HepG2 (cell line): ENCODE measurements around the gene IWS1. TPM values are rescaled to one million over a fixed set of nuclear protein-coding genes. Genes with fewer than 3 reads are reported as not detected.
A peak's percentile ranks its signal among the peaks of the same experiment; 100 is the strongest.

ENCODE experiments used
- ATAC-seq: fragments of 200-7000 bp; cut with Tn5 transposase; 3 replicates; pipeline ENCODE4 v1.9.1; 2020; ENCODE audit warnings: mild to moderate bottlenecking, moderate library complexity
- BruUV-seq: library from RNA; stranded (reverse); fragments of 400-500 nt; replicated peaks from 2 replicates; lab custom pipeline; 2021; lab: Mats Ljungman, UMichigan
- CTCF ChIA-PET: fragments of 300-600 bp; formaldehyde crosslinking; extraction: SDS; loops from one replicate; lab custom pipeline; 2021; ENCODE audit warnings: low total read pairs, inconsistent platforms, low intra/inter-chr PET ratio; lab: Yijun Ruan, JAX
- POLR2A ChIA-PET: fragments of 350-600 bp; sonication (Branson Sonifier 250); formaldehyde crosslinking; loops from one replicate; lab custom pipeline; 2020; ENCODE audit warnings: antibody characterized with exemption, inconsistent platforms; lab: Yijun Ruan, JAX
- DNase-seq: peaks from one replicate; pipeline ENCODE4 v3.0.0-alpha.2; 2015; ENCODE audit warnings: low spot score
- FAIRE-seq: peaks from 3 replicates; lab custom pipeline; 2011; peaks lifted over from hg19 to GRCh38; lab: Jason Lieb, UNC
- H2AFZ ChIP-seq: one replicate; pipeline ENCODE4 v1.6.1; 2011; ENCODE audit warnings: low read length, inconsistent platforms
- H3K27ac ChIP-seq: fragments of 300-600 bp; 3 replicates; pipeline ENCODE4 v1.8.0; 2011; ENCODE audit warnings: mixed run types, mild to moderate bottlenecking, mixed read lengths, low read length, inconsistent platforms; ENCODE audit not compliant: insufficient read depth; ENCODE audit errors: extremely low read length
- H3K27me3 ChIP-seq, 2 experiments: fragments of 200-600 bp in 1 of 2; 2 replicates in 1 of 2; 3 replicates in 1 of 2; pipeline versions ENCODE4 v1.6.0 to v1.8.0; 2011; ENCODE audit warnings: low read length in 2 of 2, mild to moderate bottlenecking in 2 of 2, moderate library complexity in 2 of 2, inconsistent platforms in 1 of 2; ENCODE audit not compliant: insufficient read depth in 2 of 2, control insufficient read depth in 1 of 2
- H3K36me3 ChIP-seq, 2 experiments: fragments of 200-600 bp in 1 of 2; replicated peaks in 1 of 2; 2 replicates in 1 of 2; 3 replicates in 1 of 2; pipeline versions ENCODE4 v1.5.1 to v1.8.0; 2011; ENCODE audit warnings: low read length in 2 of 2, inconsistent platforms in 1 of 2; ENCODE audit not compliant: insufficient read depth in 2 of 2, control insufficient read depth in 1 of 2
- H3K4me1 ChIP-seq: 2 replicates; pipeline ENCODE4 v1.5.1; 2012; ENCODE audit warnings: low read length, inconsistent platforms; ENCODE audit not compliant: insufficient read depth
- H3K4me2 ChIP-seq: 2 replicates; pipeline ENCODE4 v1.6.0; 2011; ENCODE audit warnings: low read depth, low read length, inconsistent platforms
- H3K4me3 ChIP-seq, 3 experiments: fragments of 200-600 bp in 1 of 3; sonication (generic), shearing (Covaris generic) in 1 of 3; replicated peaks in 1 of 3; 2 replicates each; pipeline ENCODE4 v1.5.1; 2011 to 2016; ENCODE audit warnings: low read length in 3 of 3, inconsistent platforms in 2 of 3, low read depth in 2 of 3, mild to moderate bottlenecking in 2 of 3, control low read depth in 1 of 3, mixed read lengths in 1 of 3; ENCODE audit not compliant: insufficient read depth in 1 of 3
- H3K79me2 ChIP-seq: one replicate; pipeline ENCODE4 v1.6.1; 2011; ENCODE audit warnings: low read length, inconsistent platforms; ENCODE audit not compliant: insufficient read depth
- H3K9ac ChIP-seq: 2 replicates; pipeline ENCODE4 v1.6.0; 2011; ENCODE audit warnings: mild to moderate bottlenecking, low read depth, low read length, inconsistent platforms; ENCODE audit not compliant: insufficient read depth
- H3K9me3 ChIP-seq: 2 replicates; pipeline ENCODE4 v1.5.1; 2012; ENCODE audit warnings: mild to moderate bottlenecking, low read length
- H4K20me1 ChIP-seq: 2 replicates; pipeline ENCODE4 v1.6.0; 2011; ENCODE audit warnings: inconsistent platforms, mild to moderate bottlenecking, low read length, moderate library complexity; ENCODE audit not compliant: insufficient read depth
- LBX2 ChIP-seq: sonication (generic); formaldehyde crosslinking; IDR thresholded peaks from 2 replicates; pipeline ENCODE4 v1.5.0; 2020; ENCODE audit warnings: missing genetic modification reagents, mild to moderate bottlenecking, borderline replicate concordance
- NFAT5 ChIP-seq: sonication (generic); formaldehyde crosslinking; IDR thresholded peaks from 2 replicates; pipeline ENCODE4 v1.4.0; 2020; ENCODE audit warnings: missing genetic modification reagents
- NR0B2 ChIP-seq: sonication (generic); formaldehyde crosslinking; IDR thresholded peaks from 2 replicates; pipeline ENCODE4 v1.4.0; 2020; ENCODE audit warnings: mild to moderate bottlenecking, missing genetic modification reagents
- TEAD3 ChIP-seq: optimal IDR thresholded peaks from 2 replicates; pipeline ENCODE3; 2016; ENCODE audit warnings: borderline replicate concordance
- TMF1 ChIP-seq: sonication (generic); formaldehyde crosslinking; IDR thresholded peaks from 2 replicates; pipeline ENCODE4 v1.8.1; 2022; ENCODE audit warnings: low read depth, missing genetic modification reagents
- ZHX2 ChIP-seq, 2 experiments: sonication (generic) in 1 of 2; formaldehyde crosslinking in 1 of 2; IDR thresholded peaks; 2 replicates each; pipeline versions ENCODE4 v1.6.1 to v1.9.0; 2014 to 2022; ENCODE audit warnings: antibody characterized with exemption in 1 of 2, borderline replicate concordance in 1 of 2, inconsistent platforms in 1 of 2, low read depth in 1 of 2, missing genetic modification reagents in 1 of 2
- ZNF12 ChIP-seq: sonication (generic); formaldehyde crosslinking; IDR thresholded peaks from 2 replicates; pipeline ENCODE4 v1.5.0; 2020; ENCODE audit warnings: missing genetic modification reagents
- WGBS: methylation state at CpG from one replicate; pipeline ENCODE4 v1.1.6; 2017; ENCODE audit warnings: low lambda C conversion rate; 5-methylcytosine and 5-hydroxymethylcytosine counted together
- in situ Hi-C: cut with HindIII; loops from 2 replicates; pipeline ENCODE4 v1.10.0; 2017; ENCODE audit warnings: low pct_unique_long_range_greater_than_20kb; ENCODE audit not compliant: extremely low pct_ligation_motif_present
- intact Hi-C: fragments of 100-400 bp; cut with micrococcal nuclease; formaldehyde crosslinking; loops from one replicate; pipeline ENCODE4 v1.10.0; 2022; ENCODE audit not compliant: unreplicated experiment
- polyA plus RNA-seq, 8 experiments: library from polyadenylated mRNA; depleted of rRNA in 3 of 8; stranded (reverse) in 7 of 8; unstranded in 1 of 8; fragments of >200 nt; fragmentation: Illumina TruSeq in 4 of 8; extraction: Trizol in 4 of 8; gene quantifications; 2 replicates each; pipeline versions ENCODE4 v1.2.1 to v1.2.3, GENCODE V29; 2011 to 2016; ENCODE audit warnings: low read depth in 4 of 8, missing spikeins in 1 of 8, mixed read lengths in 1 of 8; ENCODE audit not compliant: insufficient read depth in 1 of 8
- total RNA-seq, 5 experiments: library from RNA; depleted of rRNA; stranded (reverse); fragments of >200 nt; fragmentation: Illumina TruSeq; extraction: Trizol; gene quantifications; 2 replicates each; pipeline ENCODE4 v1.2.3, GENCODE V29; 2016; ENCODE audit warnings: low read depth in 1 of 5

IWS1 gene
- total and polyA plus RNA-seq, 2 of the 13 experiments (the other 11 are each of a cell fraction or from before 2014, with no cell fraction given), result 28.9 to 62.3 TPM

GRCh38 chr2:127453392-127454171, 72.7 kb downstream of the IWS1 start (continued):
- 0 out of 2 replicates have a peak, but pooled peaks have one; percentile 1 for TF ChIP-seq NR0B2
- TF ChIP-seq LBX2 (CRISPR knock-in tag), result peak; percentile 11; the same call in 1 of the 2 replicates
- TF ChIP-seq ZNF12 (CRISPR knock-in tag), result no peak

- CTCF ChIA-PET, result interaction anchor here (1.0 to 2.8 kb wide), 7 partner anchors 15 to 256 kb away, joined by 3 to 33 read pairs (median 9); no protein-coding TSS in a partner anchor
- intact Hi-C loops, result loop anchor here (1.0 kb wide), 6 partner anchors 15 to 129 kb away; partner anchors contain the start of genes MAP3K2 and PROC
- peak overlapping the region; percentile 64; the same call in 1 of the 2 replicates for H3K9ac ChIP-seq
- 0 out of 2 replicates have a peak, but pooled peaks have one; percentile 3 for TF ChIP-seq NFAT5 (CRISPR knock-in tag)
- no peak for TF ChIP-seq ZHX2 (IDR thresholded peaks at IDR 0.05; ENCODE audit: low read depth)
- no peak for TF ChIP-seq ZHX2 (CRISPR knock-in tag; IDR thresholded peaks at IDR 0.05; ENCODE audit: borderline replicate concordance)
- peak; percentile 6 for TF ChIP-seq TEAD3 (CRISPR knock-in tag)
- 0 out of 2 replicates have a peak, but pooled peaks have one; percentile 42 for TF ChIP-seq TMF1 (CRISPR knock-in tag)
These were observed 73.3 kb downstream of the IWS1 start for GRCh38 chr2:127453013-127453391.

More at GRCh38 chr2:127453013-127453391, 73.3 kb downstream of the IWS1 start:
- 83% methylated on average over 3 of the region's 3 CpGs for WGBS
- POLR2A ChIA-PET, result interaction anchor here (0.9 to 5.9 kb wide), 18 partner anchors 12 to 165 kb away, joined by 3 to 74 read pairs (median 10); partner anchors contain the start of genes ERCC3, IWS1 and PROC
- DNase-seq, result no peak
- in situ Hi-C loops, result loop anchor here (5.0 kb wide), 1 partner anchor 126 kb away; no protein-coding TSS in a partner anchor
- Histone ChIP-seq H3K4me3 (peak overlapping the region in 1 of 3 experiments; percentile 38; a peak in 1 of 6 replicates), H3K36me3 (no peaks in the 10 kb centered on the region), H4K20me1 (no peaks in the 10 kb centered on the region), H3K79me2 (peaks cover 14% of the 10 kb centered on the region), H2AFZ (peak overlapping the region; percentile 60), H3K9me3 (no peaks in the 10 kb centered on the region), H3K27ac (peak overlapping the region; percentile 93), H3K27me3 (no peaks in the 10 kb centered on the region), H3K4me2 (peak overlapping the region; percentile 71), H3K4me1 (peaks cover 79% of the 10 kb centered on the region)
- peak; percentile 18 for ATAC-seq
- FAIRE-seq, result no peak
- no TSS peak for BruUV-seq
